Transverse colon (tissue), 4 donors: Measurements from ENCODE around the gene NAT16.

ENCODE experiments used
- CTCF ChIP-seq, 5 experiments: fragments of 200-600 bp in 3 of 5; fragments of 450-650 bp in 2 of 5; sonication (generic) in 3 of 5; IDR thresholded peaks; 1 replicate in 2 of 5; 2 replicates in 3 of 5; pipeline ENCODE4 v1.5.1; 2016 to 2017; ENCODE audit warnings: antibody characterized with exemption in 5 of 5, inconsistent platforms in 3 of 5, mild to moderate bottlenecking in 2 of 5, moderate library complexity in 1 of 5
- POLR2AphosphoS5 ChIP-seq, 3 donors: sonication (generic); formaldehyde crosslinking; IDR thresholded peaks; one replicate each; pipeline ENCODE4 v1.6.1; 2016; ENCODE audit warnings: antibody characterized with exemption in 3 of 3

GRCh38 chr7:101216001-101216859, 36.1 kb upstream of the NAT16 start:
- TF ChIP-seq POLR2AphosphoS5 (IDR thresholded peaks at IDR 0.05) (no peak), CTCF (IDR thresholded peaks at IDR 0.05) (no peak)
